GM18519 (cell line): Measurements from ENCODE around the gene MSI2.

Experiments used
- ATAC-seq: cut with Tn5 transposase; IDR thresholded peaks from one replicate; pipeline ENCODE4 v1.9.1; 2021; ENCODE audit warnings: mild to moderate bottlenecking, moderate library complexity; ENCODE audit not compliant: unreplicated experiment, low FRiP score

Gene MSI2

DNA sequence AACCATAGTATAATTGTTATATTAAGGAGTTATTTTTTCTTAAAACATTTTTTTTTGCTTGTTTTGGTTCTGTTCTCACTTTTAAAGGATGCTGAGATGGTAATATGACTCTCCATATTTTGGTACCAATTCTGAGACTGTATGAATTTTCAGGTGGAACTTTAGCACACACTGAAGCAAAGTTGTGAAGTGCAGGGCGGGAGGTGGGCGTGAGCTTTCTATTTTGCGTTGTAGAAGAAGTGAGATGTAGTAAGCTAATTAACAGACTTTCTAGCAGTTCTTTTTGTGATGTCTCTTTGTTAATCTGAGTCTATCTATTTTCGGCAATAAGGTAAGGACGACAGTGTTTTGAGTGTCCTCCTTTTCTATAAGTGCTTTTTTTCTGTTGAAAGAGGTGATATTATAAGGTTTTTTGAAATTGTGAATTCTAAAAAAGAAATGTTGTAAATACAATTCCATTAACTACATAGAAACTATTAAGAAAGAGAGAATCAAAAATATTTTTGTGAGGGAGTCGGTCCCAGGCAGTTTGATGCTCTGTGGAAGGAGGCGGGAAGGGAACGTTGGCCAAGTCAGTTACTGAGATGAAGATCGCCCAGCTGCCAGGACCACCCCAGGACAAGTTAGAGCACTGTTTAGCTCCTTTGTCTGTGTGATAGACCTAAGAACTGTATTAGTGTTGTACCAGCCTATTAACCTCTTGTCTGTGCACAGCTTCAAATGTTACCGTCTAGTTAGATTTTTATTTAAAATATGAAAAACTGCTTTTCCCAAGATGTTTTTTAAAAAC is 423.8 kb downstream of the MSI2 start:
- no peak for ATAC-seq

GRCh38 chr17:57682701-57683100 is 426.4 kb downstream of the MSI2 start:
- ATAC-seq = no peak

DNA sequence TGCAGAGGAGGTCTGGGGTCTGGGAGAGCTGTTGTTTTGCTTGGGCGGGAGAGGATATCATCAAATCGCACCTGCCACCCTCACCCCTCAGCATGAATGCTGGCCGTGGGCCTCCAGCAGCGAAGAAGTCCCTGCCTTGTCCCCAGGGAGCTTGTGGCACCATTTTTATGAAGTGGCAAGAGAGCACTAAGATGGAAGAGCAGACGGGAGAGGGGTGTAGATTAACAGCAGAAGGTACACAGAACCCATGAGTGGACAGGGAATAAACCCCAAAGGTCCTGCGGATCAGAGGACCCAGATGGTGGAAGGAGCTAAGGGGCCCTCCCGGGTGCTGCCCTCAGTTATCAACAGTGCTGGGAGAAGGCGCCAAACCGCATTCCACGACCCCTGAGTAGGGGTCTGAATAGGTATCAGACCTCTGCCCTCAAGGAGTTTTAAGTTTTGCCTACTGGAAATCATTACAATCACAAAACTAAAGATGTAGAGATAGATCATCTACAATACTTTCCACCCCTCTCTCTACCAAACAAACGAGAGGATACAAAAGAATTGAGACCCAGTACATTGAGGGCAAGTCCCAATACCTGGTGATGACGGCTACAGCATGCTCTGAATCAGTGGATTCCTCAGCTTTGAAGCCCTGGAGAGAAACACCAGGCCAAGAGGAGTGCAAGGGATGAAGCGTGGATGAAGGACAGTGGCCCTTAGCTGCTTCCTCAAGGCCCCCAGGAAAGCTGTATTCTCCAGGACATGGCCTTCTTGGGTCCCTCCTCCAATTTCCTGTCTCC is 428.6 kb downstream of the MSI2 start:
- ATAC-seq = no peak

DNA sequence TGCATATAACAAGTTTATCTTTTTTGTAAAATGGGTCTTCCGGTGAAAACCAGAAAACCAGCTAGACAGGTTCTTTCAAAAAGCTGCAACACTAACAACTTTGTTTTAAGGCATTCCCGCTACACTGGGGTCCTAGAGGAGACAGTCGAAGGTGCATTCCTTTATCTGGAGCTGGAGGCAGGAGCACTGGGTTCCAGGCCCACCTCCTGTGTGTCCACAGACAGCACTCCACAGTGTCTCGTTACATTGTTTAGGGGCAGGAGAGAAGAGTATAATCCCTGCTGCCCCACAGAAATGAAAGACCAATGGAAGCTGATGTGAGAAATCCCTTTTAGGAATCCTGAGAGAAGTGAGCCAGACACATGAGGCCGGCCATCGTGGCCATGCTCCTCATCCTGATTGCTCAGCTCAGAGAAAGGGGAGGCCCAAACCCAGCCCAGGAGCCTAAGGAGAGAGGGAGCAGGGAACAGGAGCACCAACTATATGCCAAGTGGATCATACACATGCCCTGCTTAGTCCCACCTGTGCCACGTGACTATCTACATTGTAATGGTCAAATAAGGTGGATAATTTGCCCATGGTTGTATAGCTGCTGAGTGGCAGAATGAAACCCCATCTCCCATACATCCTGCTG is 429.3 kb downstream of the MSI2 start:
- no peak for ATAC-seq

GRCh38 chr17:57687642-57688041 is 431.3 kb downstream of the MSI2 start:
- no peak for ATAC-seq

DNA sequence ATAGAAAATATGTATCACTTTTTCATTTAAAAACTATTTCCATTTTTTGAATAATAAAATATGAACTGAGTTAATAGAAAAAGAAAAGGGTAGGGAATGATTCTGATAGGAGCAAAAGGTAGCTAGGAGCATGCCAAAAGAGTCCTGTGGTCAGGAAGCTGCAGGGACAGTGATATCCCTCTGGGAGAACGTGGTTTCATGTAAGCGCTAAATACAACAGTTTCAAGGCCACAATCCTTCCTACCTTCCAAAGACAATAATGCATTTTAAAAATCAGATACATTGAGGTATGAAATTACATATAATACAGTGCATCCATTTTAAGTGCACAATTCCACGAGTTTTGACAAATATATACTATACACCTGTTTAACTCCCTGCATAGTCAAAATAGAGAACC is 432.9 kb downstream of the MSI2 start:
- no peak for ATAC-seq

GRCh38 chr17:57691939-57692338 is 435.6 kb downstream of the MSI2 start:
- no peak for ATAC-seq

DNA sequence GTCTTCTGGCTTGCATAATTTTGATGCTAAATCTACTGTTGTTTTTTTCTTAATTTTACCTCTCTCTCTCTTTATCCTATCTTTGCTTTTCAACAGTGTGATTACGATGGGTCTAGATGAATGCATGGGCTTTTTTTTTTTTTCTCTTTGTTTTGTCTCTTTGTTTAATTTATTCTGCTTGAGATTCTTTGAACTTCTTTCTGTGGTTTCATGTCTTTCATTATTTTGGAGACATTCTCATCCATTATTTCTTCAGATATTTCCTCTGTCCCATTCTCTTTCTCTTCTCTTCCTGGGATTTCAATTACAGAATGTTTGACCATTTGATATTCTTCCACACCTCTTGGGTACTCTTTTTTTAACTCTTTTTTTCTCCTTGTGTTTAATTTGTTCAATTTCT is 436.4 kb downstream of the MSI2 start:
- ATAC-seq = no peak

DNA sequence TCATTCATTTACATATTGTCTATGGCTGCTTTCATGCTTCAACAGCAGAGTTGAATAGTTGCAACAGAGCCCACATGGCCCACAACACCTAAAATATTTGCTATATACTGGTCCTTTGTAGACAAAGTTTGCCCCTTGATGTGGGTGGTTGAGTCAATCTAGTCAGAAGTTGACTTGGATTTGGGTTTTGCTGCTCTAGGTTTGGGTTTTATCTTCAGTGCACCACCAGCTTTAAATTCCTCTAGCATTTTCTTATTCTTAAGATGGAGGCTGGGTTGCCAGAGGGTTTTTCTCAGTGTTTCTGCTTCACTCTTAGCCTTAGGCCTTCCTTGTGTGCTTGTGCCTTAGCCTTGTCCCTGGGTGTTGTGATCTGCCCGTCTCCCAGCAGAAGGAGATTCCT is 437.7 kb downstream of the MSI2 start:
- ATAC-seq = no peak

GRCh38 chr17:57696050-57696449 is 439.7 kb downstream of the MSI2 start:
- no peak for ATAC-seq

GRCh38 chr17:57697197-57697596 is 440.9 kb downstream of the MSI2 start:
- ATAC-seq = no peak

- no peak for ATAC-seq
These were observed 441.8 kb downstream of the MSI2 start for GRCh38 chr17:57697891-57698711.

DNA sequence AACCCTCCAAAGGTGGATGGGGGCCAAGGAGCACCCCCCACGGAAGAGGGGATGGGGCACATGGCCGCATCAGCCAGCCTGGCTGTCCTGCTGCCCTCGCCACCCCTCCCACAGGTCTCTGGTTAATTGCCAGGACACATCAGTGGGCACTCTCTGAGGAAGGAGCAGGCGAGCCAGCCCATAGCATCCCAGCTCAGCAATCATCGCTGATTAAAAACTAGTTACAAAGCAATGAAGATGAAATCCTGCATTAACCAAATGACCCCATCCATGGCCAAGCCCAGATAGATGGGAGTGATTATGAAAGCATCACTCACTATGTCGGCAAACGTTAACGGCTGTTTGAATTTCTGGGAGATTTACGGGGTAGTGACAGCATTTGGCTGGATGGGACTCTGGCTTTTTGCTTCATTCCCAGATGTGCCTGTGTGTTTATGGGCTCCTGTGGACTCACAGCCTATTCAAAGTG is 443.5 kb downstream of the MSI2 start:
- ATAC-seq = no peak

DNA sequence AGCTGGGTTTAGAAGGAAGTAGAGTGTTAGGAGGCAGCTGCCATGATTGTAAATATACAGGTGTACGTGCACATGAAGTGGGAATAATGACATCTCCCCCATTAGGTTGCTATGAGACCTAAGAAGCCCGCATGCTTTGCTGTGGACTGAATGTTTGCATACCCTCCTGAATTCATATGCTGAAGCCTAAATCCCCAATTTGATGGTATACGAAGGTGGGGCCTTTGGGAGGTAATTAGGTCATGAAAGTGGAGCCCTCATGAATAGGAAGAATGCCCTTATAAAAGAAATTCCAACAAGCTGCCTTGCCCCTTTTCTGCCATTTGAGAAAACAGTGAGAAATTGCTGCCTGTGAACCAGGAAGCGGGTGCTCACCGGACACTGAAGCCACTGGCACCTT is 444.8 kb downstream of the MSI2 start:
- no peak for ATAC-seq

- no peak for ATAC-seq
These were observed 446.9 kb downstream of the MSI2 start for GRCh38 chr17:57703273-57703672.

DNA sequence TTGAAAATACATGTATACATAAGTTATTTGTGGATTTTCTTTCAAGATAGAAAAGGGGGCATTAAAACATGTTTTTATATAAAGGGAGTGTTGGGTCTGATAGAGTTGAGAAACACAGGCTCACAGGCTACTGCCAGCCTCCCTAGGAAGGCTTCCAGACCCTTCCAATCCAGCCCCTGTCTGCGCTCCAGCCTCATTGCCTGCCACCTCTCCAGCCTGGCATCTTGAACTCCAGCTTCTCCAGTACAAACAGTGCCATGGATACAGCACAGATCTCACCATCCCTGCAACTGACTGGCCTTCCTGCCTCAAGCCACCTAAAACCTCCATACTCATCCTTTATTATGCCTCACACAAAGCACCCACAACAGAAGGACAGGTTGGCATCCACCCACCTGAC is 448.1 kb downstream of the MSI2 start:
- ATAC-seq = no peak

GRCh38 chr17:57705921-57706695 is 449.8 kb downstream of the MSI2 start:
- ATAC-seq = no peak

DNA sequence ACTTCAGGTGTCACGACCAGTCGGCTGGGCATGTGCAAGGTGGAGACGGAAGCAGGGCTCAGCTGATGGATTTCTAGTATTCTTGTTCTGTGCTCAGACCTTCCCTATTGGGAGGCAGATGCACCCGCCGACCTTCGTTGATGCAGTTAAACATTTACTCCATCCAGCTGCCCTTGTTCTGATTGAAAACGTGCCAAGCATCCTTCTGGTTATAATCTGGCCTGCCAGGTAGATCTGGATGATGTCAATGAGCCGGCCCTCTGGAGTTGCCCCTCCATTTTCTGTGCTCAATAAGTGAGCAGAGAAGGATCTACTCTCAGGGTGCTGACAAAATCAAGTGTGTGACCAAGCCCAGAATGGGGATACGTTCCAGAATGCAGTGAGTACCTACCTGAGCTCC is 450.4 kb downstream of the MSI2 start:
- no peak for ATAC-seq

DNA sequence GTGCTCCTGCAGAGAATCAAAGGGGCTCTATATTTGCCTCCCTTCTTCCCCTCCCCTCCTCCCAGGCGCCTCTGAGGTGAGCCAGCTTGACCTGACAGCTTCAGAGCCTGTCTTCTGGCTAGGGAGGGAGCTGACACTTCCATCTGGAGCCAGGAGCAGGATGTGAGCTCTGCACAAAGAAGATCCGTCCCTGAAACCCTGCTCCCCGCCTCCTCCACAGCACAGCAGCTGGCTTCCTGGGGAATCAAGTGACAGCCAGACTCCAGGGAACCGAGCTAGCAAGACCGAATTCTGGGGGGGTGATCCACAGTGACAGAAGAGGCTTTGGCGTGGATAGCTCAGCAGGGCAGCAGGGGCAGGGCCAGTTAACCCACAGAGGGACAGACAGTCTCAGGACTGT is 451.6 kb downstream of the MSI2 start:
- ATAC-seq = no peak

- ATAC-seq = no peak
These were observed 452.1 kb downstream of the MSI2 start for GRCh38 chr17:57708410-57708809.
